ENCODE data around the gene TXNDC17.

DNA sequence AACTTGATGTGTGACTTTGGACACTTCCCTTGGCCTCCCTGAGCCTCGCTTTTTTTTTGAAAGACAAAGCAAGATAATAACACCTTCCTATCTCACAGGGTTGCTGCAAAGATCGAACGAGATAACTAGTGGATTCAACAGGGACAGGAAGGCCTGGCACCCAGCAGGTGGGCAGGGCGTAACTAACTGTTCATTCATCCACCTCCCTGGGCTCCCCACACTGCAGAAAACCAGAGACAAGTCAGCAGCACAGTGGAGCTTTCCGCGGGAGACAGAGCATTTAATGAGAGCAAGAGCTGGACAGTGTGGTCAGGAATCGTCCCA, 43.6 kb downstream of the TXNDC17 start:
- TF ChIP-seq EP300 (IDR thresholded peaks at IDR 0.05; ENCODE audit: borderline replicate concordance) (no peak), MAX (IDR thresholded peaks at IDR 0.05) (no peak), CEBPB (IDR thresholded peaks at IDR 0.05) (no peak), EGR1 (IDR thresholded peaks at IDR 0.05) (no peak), NFIC (IDR thresholded peaks at IDR 0.05) (no peak), FOXM1 (IDR thresholded peaks at IDR 0.05; ENCODE audit: borderline replicate concordance, low read depth) (no peak), REST (IDR thresholded peaks at IDR 0.05; ENCODE audit: low read depth) (no peak), RAD21 (IDR thresholded peaks at IDR 0.05; ENCODE audit: low read depth) (no peak), TAF1 (IDR thresholded peaks at IDR 0.05; ENCODE audit: low read depth) (no peak), TEAD4 (IDR thresholded peaks at IDR 0.05) (no peak), TCF12 (IDR thresholded peaks at IDR 0.05; ENCODE audit: low read depth) (no peak), CREB1 (IDR thresholded peaks at IDR 0.05; ENCODE audit: low read depth) (no peak), YY1 (IDR thresholded peaks at IDR 0.05; ENCODE audit: low read depth) (no peak)

Data from Ishikawa (cell line).